HG03558 (cell line): ENCODE data around the gene RAB1B.
"Not testable (repeated sequence)": the region's sequence is repeated elsewhere in the genome, so short reads cannot be mapped to it uniquely, and the experiment has no call there.

Experiments
- ATAC-seq: cut with Tn5 transposase; IDR thresholded peaks from one replicate; pipeline ENCODE4 v1.9.1; 2021; ENCODE audit warnings: moderate number of reproducible peaks; ENCODE audit not compliant: unreplicated experiment; ENCODE audit errors: extremely low read depth

RAB1B gene

DNA sequence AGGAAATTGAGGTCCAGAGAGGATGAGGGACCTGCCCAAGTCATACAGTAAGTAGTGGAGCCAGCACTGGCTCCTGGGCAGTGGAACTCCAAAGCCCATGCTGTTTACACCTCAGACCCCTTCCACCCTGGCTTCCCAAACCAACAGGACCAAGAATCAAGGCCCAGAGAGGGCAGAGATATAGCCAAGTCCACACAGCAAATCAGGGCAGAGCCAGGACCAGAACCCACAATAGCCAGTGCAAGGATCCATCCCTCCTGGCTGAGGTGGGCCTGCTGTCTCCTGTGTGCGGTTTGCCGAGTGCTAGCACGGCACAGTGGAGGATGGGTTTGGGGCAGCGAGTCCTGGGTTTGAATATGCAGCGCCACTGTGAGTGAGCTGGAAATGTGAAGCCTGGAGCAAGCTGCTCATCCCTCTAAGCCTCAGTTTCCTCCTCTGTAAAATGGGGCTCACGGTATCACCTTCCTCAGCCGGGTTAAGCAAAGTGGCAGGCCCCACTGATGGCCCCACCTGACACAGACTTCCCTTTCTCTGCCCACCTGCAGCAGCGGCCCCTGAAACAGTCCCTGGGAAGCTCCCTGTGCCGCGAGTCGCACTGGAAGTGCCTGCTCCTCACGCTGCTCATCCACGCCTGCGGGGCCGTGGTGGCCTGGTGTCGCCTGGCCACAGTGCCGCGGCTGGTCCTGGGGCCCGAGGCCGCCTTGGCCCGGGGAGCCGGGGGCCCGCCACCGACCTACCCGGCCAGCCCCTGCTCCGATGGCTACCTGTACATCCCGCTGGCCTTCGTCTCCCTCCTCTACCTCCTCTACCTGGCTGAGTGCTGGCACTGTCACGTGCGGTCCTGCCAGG is 25.6 kb downstream of the RAB1B start:
- no peak for ATAC-seq

DNA sequence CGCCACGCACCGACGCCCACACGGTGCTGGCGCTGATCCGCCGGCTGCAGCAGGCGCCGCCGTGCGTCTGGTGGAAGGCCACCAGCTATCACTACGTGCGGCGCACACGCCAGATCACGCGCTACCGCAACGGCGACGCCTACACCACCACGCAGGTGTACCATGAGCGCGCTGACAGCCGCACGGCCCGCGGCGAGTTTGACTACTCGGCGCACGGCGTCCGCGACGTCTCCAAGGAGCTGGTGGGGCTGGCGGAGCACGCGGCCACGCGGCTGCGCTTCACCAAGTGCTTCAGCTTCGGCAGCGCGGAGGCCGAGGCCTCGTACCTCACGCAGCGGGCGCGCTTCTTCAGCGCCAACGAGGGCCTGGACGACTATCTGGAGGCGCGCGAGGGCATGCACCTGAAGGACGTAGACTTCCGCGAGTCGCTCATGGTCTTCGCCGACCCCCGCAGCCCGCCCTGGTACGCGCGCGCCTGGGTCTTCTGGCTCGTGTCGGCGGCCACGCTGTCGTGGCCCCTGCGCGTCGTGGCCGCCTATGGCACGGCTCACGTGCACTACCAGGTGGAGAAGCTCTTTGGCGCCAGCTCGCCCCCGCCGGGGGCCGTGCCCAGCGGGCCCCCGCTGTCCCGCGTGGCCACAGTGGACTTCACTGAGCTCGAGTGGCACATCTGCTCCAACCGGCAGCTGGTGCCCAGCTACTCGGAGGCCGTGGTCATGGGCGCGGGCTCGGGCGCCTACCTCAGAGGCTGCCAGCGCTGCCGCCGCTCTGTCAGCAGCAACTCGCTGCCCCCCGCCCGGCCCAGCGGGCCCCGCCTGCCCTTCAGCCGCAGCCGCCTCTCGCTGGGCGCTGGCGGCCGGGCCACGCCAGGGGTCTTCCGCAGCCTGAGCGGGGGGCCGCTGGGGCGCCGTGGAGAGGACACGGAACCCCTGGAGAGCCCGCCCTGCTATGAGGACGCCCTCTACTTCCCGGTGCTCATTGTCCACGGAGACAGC is 26.5 kb downstream of the RAB1B start:
- ATAC-seq, result no peak

DNA sequence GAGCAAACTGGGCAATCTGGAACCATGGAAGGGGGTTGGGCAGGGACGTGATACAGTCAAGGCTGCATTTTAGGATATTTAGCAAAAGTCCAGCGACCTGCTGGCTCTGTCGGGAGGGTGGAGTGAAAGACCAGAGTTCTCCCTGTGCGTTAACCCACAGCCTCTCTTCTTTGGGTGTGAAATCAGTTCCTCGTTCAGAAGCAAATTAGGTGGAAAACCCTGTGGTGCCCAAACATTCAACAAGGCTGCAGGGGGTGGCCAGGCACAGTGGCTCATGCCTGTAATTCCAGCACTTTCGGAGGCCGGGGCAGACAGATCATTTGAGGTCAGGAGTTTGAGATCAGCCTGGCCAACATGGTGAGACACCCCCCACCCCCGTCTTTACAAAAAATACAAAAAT is 29.2 kb downstream of the RAB1B start:
- ATAC-seq, result no peak

DNA sequence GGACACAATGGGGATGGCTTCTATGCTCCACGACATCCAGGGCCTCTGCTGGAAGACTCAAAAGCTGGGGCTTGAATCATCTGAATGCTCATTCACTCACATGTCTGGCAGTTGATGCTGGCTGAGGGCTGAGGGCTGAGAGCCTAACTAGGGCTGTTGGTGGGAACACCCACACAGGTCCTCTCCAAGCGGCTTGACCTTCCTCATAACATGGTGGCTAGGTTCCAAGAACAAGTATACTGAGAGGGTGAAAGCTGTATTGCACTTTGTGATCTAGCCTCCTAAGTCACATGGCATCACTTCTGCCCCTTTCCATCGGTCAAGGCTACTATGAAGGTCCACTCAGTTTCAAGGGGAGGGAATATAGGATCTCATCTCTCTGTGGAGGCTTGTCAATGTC is 30.7 kb downstream of the RAB1B start:
- ATAC-seq, result no peak

DNA sequence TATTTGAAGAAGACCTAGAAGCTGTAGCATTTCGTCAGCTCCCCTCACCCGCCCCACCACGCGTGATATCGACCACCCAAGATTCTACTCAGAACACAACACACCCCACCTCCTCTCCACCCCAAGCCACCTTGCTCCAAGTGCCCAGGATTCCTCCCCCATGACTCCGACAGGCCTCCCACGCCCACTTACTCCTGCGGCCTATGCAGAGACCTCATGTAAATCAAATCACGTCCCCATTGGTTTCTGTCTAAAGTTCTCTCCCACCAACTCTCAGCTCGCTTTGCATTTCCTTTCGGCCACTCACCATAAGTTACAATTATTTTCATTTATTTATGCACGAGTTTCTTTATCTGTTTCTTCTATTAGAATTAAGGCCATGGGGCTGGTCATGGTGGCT is 34.2 kb downstream of the RAB1B start:
- ATAC-seq, result no peak

DNA sequence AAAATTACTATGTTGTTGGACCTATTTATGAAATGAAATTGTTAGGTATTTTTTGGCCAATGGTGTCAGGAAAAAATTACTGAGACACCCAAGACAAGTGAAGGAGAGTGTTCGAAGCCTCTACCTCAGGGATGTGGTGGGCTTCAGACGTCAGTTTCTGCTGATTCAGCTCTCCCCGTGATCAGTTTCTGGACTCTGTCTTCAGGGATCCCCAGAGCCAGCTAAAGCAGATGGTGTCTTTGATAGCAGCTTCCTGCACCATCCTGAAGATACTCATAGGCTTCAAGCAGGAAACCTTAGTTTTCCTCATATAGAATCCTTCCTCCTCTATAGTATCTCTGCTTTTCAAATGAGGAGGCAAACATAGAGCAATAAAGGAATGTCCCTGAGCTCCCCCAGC is 41.0 kb downstream of the RAB1B start:
- ATAC-seq, result no peak

DNA sequence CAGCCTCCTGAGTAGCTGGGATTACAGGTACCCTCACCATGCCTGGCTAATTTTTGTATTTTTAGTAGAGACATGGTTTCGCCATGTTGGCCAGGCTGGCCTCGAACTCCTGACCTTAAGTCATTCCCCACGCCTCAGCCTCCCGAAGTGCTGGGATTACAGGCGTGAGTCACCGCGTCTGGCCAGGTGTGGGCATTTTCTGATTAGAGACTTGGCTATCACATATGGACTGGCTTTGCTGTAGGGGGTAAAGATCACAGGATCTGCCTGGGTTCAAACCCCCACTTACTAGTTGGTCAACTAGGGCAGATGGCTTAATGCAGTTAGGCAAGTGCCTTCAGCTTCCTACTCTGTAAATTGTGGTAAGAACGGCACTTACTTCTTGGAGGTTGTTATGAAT is 41.9 kb downstream of the RAB1B start:
- ATAC-seq, result no peak

DNA sequence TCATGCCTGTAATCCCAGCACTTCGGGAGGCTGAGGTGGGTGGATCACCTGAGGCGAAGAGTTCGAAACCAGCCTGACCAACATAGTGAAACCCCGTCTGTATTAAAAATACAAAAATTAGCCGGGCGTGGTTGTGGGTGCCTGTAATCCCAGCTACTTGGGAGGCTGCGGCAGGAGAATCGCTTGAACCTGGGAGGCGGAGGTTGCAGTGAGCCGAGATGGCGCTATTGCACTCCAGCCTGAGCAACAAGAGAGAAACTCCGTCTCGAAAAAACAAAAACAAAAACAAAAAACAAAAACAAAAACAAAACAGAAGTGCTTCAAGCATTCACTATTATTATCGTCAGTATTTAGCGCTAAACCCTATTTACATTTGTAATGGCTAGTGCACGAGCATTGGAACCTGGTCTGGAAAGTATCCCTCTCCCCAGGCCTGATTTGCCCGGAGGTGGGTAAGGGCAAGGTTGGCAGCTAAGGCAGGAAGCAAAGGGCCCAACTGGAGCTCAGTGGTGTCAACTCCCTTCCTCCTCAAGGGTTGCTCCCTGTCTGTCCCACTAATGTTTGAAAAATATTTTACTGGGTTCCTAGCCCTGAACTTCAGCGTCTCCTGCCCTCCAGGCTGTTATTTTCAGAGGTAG is 42.5 kb downstream of the RAB1B start:
- ATAC-seq, result not testable (repeated sequence)

DNA sequence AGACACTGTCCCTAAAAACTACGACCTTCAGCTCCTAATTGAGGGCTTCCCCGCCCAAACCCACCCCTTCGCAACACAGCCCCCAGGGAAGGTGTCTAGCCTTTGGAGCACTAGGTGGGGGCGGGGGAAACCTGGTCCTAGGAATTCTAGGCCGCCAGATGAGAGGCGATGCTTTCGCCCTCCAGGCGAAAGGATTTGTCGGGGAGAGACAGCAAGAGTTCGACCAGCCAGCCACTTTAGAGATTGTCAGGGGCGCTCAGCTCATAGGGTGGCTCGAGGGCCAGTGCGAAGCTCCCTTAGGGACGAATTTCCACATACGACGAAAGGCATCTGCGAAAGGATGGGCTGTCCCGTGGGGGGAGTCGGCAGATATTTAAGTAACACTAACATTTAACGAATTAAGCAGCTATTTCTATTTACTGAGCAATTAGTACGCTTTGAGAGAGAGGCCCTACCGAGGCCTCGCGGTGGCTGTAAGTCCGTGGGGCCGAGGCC is 43.1 kb downstream of the RAB1B start:
- no peak for ATAC-seq

DNA sequence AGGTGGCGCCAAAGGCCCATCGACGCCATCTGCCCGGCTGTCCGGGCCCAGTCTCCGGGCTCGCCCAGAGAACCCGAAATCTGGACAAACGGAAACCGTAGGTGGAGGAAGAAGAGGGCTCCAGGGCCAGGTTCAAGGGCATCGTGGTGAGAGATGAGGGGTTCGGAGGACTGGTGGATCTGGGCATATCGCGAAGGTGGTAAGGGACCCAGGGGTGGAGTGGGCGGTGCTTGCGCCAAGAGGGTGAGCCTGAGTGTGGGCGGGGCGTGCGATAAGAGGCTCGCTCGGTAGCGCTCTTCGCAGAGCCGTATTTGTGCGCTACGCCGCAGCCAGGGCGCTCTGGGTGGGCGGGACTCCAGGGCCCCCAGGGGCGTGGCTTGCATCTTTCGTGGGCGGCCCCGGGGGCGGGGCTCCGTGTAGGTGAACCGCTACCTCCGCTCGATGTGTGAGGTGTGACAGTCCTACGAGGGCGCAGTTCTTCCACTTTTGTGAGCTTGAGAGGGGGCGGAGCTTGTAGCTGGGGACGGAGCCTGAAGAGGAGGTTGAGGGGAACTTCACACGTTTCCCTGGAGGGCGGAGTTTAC is 43.6 kb downstream of the RAB1B start:
- ATAC-seq, result peak; percentile 35

DNA sequence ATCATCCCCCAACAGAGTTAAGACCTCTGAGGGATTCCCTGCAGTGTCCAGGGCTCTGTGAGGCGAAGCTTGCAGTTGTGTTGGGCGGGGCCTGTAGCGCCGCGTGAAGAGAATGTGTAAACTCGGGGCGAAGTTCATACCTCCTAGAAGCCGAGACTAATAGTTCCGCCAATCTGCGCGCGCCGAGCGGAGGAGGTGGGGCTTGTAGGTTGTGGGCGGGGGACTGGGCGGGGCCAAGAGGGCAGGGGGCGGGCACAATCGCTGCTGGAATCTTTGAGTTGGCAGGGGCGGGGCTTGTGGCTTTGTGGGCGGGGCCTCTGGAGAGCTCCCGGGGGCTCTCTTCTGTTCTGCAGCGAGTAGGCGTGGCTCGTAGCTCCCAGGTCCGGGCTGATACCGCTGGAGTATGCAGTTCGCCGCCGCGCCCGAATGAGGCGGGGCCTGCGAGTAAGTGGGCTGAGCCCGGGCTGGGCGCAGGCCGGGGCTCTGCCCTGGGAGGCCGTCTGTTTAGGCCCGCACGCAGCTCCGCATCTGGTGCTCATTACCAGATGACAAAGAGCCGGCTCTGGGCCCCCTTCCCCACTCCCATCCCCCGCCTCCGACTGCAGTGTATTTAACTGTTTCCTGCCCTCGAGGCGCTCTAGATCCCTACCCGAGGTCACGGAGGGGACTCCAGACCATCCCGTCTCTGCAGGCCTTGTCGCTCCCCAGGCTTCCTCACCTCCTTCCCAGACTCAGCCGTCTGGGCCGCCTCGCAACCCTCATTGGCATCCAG is 44.3 kb downstream of the RAB1B start:
- ATAC-seq, result peak; percentile 37

DNA sequence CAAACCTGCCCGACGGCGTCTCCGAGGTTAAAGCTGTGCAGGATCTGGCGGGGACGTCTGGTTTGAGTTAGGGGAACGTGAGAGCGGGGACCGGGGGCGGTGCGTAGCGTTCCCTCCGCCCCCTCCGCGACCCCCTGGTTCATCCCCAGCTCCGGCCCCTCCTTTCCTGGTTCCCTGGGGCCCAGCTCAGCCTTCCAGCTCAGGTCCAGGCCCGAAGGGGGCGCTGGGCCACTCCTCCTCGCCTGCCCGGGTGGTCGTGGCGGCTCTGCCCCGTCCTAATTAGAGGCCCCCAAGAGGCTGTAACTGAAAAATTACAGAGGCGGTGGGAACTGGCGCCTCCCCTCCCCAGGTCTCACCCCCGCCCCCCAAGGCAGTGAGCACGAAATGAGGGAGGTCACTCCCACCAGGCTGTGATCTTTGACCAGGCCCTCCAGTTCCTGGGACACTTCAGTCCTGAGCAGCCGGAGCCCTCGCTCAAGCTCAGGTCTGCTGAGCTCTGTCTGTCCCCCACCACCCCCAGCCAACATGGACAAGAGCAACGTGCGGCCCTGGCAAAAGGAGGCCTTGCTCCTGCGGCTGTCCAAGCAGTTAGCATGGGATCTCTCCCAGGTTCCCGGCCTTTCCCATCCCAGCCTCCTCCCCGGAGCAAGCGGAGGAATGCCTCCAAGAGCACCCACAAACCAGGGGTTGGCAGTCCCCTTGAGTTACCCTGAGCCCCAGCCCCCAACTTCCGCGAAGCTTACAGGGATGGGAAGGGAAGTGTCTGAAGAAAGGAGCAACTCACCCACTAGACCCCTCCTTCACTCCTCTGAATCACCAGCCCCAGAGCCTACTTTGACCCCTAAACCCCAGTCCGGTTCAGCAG is 45.1 kb downstream of the RAB1B start:
- ATAC-seq, result no peak

DNA sequence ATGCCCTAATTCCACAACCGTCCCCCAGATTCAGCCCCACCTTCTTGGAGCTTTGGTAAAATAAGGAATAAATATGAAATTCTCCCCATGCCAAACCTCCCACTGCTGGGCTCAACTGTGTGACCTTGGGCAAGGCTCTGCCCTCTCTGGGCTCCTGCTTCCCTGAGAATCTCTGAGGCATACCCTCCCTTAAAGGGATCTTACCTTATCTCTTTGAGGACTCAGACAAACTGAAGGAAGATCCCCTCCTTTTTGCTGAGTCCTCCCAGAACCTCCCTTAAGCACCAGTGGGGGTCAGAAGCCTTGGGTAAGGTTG is 45.7 kb downstream of the RAB1B start:
- ATAC-seq, result no peak

DNA sequence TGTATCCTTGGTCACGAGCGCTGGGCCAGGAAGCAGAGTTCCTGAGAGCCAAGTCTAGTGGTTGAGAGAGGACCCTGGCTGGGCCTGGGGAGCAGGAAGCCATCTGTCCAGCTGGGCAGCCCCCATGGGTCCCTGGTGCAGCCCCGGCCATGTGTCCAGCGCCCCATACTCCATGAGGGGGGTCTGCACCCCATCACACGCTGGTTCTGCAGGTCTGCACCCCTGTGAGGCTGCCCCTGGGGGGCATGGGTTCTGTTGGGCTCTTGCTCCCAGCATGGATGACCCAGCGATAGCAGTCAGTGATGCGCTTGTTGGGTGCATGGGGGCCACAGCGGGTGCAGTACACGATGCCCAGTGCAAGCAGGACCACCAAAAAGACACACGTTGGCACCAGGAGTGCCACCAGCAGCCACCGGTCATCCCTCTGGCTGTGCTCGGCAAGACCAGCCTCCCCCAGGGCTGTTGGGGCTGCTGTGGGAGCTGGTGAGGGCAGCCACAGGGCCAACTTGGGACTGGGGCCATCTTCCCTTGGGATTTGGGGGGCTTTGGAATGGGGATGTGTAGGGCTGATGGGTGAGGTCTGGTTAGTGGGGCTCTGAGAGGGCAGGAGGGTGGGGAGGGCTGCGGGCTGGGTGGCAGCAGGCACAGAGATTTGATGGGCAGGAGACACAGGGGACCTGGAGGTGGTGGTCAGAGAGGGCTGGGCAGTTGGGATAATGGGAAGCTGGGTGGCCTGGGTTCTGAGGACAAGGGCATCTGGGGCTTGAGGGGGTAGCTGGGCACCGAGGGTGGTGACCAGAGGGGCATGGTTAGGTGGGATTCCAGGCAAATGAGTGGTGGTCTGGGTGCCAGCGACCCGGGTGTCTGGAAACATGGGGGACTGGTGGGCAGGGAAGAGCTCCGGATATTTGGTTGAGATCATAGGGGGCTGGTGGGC is 46.4 kb downstream of the RAB1B start:
- no peak for ATAC-seq

DNA sequence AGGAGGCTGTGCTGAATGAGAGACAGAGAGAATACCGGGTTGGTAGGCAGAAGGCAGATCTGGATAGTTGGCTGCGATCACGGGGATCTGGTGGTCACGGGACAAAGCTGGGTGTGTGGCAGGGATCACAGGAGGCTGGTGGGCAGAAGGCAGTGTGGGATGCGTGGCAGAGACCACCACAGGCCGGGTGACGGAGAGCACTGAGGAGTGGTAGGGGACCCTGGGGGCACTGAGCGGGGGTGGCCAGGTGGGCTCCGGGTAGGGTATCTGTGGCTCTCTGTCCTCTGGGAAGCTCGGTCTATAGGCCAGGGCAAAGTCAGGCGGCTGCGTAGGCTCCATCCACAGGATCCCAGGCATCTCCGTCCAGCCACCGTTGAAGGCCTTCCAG is 47.1 kb downstream of the RAB1B start:
- no peak for ATAC-seq

DNA sequence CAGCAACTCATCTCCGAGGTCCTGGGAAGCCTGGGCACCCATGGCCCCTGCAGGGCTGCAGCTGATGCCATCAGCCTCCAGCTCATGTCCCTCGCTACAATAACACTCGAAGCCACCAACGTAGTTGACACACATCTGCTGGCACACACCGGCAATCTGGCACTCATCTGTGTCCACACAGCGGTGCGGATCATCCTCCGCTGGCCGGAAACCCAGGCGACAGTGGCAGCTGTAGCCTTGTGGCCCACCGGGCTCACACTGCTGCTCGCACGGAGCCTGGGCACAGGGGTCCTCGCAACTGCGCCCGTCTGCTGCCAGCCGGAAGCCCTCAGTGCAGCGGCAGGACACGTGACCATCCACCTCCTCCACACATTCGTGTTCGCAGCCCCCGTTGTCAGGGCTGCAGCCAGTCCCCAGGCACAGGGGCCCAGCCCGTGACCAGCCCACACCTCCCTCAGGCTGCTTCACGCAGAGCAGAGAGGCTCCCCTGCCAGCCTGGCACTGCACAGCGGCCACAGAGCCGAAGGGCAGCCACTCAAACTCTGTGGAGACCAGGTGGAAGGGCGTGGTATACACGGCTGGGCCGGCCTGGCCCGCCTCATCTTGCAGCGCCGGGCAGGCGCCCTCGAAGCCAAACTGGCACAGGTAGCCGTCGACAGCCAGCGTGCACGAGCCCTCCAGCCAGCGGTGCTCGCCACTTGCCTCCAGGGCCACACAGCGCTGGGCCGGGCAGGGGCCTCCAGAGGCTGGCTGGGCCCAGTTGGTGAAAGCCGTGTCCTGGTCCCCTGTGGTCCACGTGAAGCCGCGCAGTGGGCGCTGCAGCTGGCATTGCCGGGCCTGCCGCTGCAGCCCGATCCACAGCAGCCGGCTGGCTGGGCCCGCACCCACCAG is 47.7 kb downstream of the RAB1B start:
- no peak for ATAC-seq

DNA sequence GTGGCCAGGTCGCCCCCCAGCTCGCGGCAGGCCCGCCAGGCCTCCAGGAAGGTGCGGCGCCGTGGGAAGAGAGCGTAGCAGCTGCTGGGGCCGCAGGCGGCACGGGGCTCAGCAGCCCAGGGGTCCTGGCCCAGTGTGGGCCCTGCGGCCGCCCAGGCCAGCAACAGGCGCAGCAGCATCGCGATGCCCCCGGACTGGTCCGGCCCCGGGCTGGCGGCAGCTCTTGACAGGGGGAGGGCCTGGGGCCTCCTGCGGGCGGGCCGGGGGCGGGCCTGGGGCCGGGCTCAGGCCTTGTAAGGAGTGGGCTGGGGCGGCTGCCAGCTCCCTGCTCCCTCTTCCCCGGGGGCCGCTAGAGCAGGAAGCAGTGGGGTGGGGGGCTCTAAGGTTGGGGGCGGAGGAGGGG is 48.4 kb downstream of the RAB1B start, which contains the start of gene CD248:
Gene CD248, minus strand, starts transcription at position 196 of the 403 bp plus-strand sequence. Its CDS starts 17 bp downstream, at position 179.
- no peak for ATAC-seq
